Fibroblast of lung (primary cell): ENCODE measurements around the gene STX3. TPM values are rescaled to one million over a fixed set of nuclear protein-coding genes. Genes with fewer than 3 reads are reported as not detected.

Source experiments
- DNase-seq, 2 donors: peaks; one replicate each; pipeline versions ENCODE4 v3.0.0 to v3.0.0-alpha.2; 2010; ENCODE audit warnings: low read depth in 2 of 2
- H2AFZ ChIP-seq: 2 replicates; pipeline ENCODE4 v1.5.1; 2012; ENCODE audit warnings: low read length, control low read depth, inconsistent platforms
- H3K27ac ChIP-seq: 2 replicates; pipeline ENCODE4 v1.5.1; 2011; ENCODE audit warnings: low read length, control low read depth; ENCODE audit not compliant: insufficient read depth
- H3K27me3 ChIP-seq: 2 replicates; pipeline ENCODE4 v1.5.1; 2011; ENCODE audit warnings: mild to moderate bottlenecking, low read length; ENCODE audit not compliant: control insufficient read depth, insufficient read depth
- H3K36me3 ChIP-seq: 2 replicates; pipeline ENCODE4 v1.5.1; 2011; ENCODE audit warnings: low read length; ENCODE audit not compliant: control insufficient read depth, insufficient read depth
- H3K4me1 ChIP-seq: 2 replicates; pipeline ENCODE4 v1.5.1; 2011; ENCODE audit warnings: low read length; ENCODE audit not compliant: control insufficient read depth, insufficient read depth; ENCODE audit errors: extremely low read depth
- H3K4me2 ChIP-seq: 2 replicates; pipeline ENCODE4 v1.5.1; 2011; ENCODE audit warnings: low read length, control low read depth; ENCODE audit not compliant: insufficient read depth; ENCODE audit errors: extremely low read depth
- H3K4me3 ChIP-seq, 4 experiments: fragments of 200-600 bp in 1 of 4; sonication (generic) in 1 of 4; replicated peaks in 1 of 4; 2 replicates each; pipeline ENCODE4 v1.5.1; 2011 to 2016; ENCODE audit warnings: low read length in 4 of 4, low read depth in 3 of 4, mild to moderate bottlenecking in 3 of 4, control low read depth in 2 of 4, inconsistent platforms in 1 of 4, mixed read lengths in 1 of 4; ENCODE audit not compliant: insufficient read depth in 1 of 4; ENCODE audit errors: control extremely low read depth in 1 of 4
- H3K79me2 ChIP-seq: 2 replicates; pipeline ENCODE4 v1.5.1; 2012; ENCODE audit warnings: mild to moderate bottlenecking, low read length, inconsistent platforms; ENCODE audit not compliant: control insufficient read depth, insufficient read depth
- H3K9ac ChIP-seq: 2 replicates; pipeline ENCODE4 v1.5.1; 2011; ENCODE audit warnings: mild to moderate bottlenecking, low read length, control low read depth; ENCODE audit not compliant: insufficient read depth
- H3K9me3 ChIP-seq: 2 replicates; pipeline ENCODE4 v1.5.1; 2012; ENCODE audit warnings: low read depth, low read length; ENCODE audit not compliant: control insufficient read depth, insufficient read depth
- H4K20me1 ChIP-seq: 2 replicates; pipeline ENCODE4 v1.5.1; 2011; ENCODE audit warnings: low read length; ENCODE audit not compliant: control insufficient read depth, insufficient read depth; ENCODE audit errors: extremely low read depth
- CTCF ChIP-seq, 2 donors: IDR thresholded peaks in 1 of 2; conservative IDR thresholded peaks in 1 of 2; 1 replicate in 1 of 2; 2 replicates in 1 of 2; pipeline ENCODE4 v1.5.1; 2011 to 2012; ENCODE audit warnings: low read length in 2 of 2, control low read depth in 1 of 2, inconsistent platforms in 1 of 2, low read depth in 1 of 2, mild to moderate bottlenecking in 1 of 2
- EZH2 ChIP-seq: IDR thresholded peaks from 2 replicates; pipeline ENCODE4 v1.5.1; 2012; ENCODE audit warnings: low read length, control low read depth, mild to moderate bottlenecking; ENCODE audit errors: missing control alignments
- polyA plus RNA-seq, 2 donors: library from polyadenylated mRNA; depleted of rRNA in 1 of 2; stranded (reverse) in 1 of 2; unstranded in 1 of 2; fragments of >200 nt; gene quantifications; 2 replicates each; pipeline ENCODE4 v1.2.1, GENCODE V29; 2011 to 2012; ENCODE audit warnings: missing spikeins in 1 of 2
- total RNA-seq: library from RNA; depleted of rRNA; stranded (reverse); fragments of >200 nt; gene quantifications from 2 replicates; pipeline ENCODE4 v1.2.1, GENCODE V29; 2014

STX3 gene
- total and polyA plus RNA-seq, 2 donors (not counting 1 experiment from before 2014, with no cell fraction given): 19.0 to 21.9 TPM

GRCh38 chr11:59776210-59777066, 21.3 kb downstream of the STX3 start:
- Histone ChIP-seq H3K27me3 (no peaks in the 10 kb centered on the region), H3K27ac (no peak overlapping the region), H3K9me3 (no peaks in the 10 kb centered on the region), H3K36me3 (no peaks in the 10 kb centered on the region), H4K20me1 (no peaks in the 10 kb centered on the region), H3K4me3 (no peak overlapping the region), H3K4me1 (peaks cover 2% of the 10 kb centered on the region), H3K4me2 (no peak overlapping the region), H3K9ac (no peak overlapping the region), H2AFZ (no peak overlapping the region), H3K79me2 (no peaks in the 10 kb centered on the region)
- TF ChIP-seq EZH2 (no peak), CTCF (conservative IDR thresholded peaks at IDR 0.05 in 1 of 2, IDR thresholded peaks at IDR 0.05 in 1 of 2; ENCODE audit: low read depth in 1 of 2, low read length in 2 of 2) (no peak)
- DNase-seq: peak; percentile 21 to 84

- H2AFZ ChIP-seq: no peak overlapping the region
- H3K4me3 ChIP-seq: no peak overlapping the region
- no peaks in the 10 kb centered on the region for H3K36me3 ChIP-seq
- no peaks in the 10 kb centered on the region for H3K27me3 ChIP-seq
- no peaks in the 10 kb centered on the region for H3K79me2 ChIP-seq
- H4K20me1 ChIP-seq: no peaks in the 10 kb centered on the region
- H3K27ac ChIP-seq: no peak overlapping the region
- no peaks in the 10 kb centered on the region for H3K9me3 ChIP-seq
- H3K4me2 ChIP-seq: no peak overlapping the region
- DNase-seq: no peak
- peaks cover 2% of the 10 kb centered on the region for H3K4me1 ChIP-seq
- TF ChIP-seq EZH2 (no peak), CTCF (conservative IDR thresholded peaks at IDR 0.05 in 1 of 2, IDR thresholded peaks at IDR 0.05 in 1 of 2; ENCODE audit: low read depth in 1 of 2, low read length in 2 of 2) (no peak)
- no peak overlapping the region for H3K9ac ChIP-seq
Measured at GRCh38 chr11:59777104-59777503, 21.9 kb downstream of the STX3 start.

DNA sequence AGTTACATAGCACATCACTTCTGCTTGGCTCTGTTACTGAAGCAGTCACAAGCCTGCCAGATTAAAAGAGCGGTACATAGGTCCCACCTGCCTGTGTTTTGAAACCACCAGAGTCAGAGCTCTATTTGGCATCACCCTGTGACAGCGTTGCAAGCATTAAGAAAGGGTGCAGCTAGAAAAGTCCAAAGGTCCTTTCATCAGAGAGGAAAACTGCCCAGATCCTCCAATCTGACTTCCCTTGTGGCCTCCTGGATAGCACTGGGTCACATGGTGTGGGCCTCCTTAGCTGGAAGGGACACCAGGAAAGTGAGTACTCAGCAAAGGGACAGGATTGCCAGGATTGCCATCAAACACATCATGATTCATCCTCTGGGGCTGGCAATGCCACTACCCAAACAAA, 22.9 kb downstream of the STX3 start:
- no peak for DNase-seq
- H4K20me1 ChIP-seq: no peaks in the 10 kb centered on the region
- TF ChIP-seq EZH2 (no peak), CTCF (conservative IDR thresholded peaks at IDR 0.05 in 1 of 2, IDR thresholded peaks at IDR 0.05 in 1 of 2; ENCODE audit: low read depth in 1 of 2, low read length in 2 of 2) (no peak)
- no peaks in the 10 kb centered on the region for H3K27me3 ChIP-seq
- no peaks in the 10 kb centered on the region for H3K79me2 ChIP-seq
- no peak overlapping the region for H3K4me3 ChIP-seq
- H3K4me2 ChIP-seq: no peak overlapping the region
- H3K9ac ChIP-seq: no peak overlapping the region
- no peaks in the 10 kb centered on the region for H3K9me3 ChIP-seq
- no peaks in the 10 kb centered on the region for H3K36me3 ChIP-seq
- no peak overlapping the region for H3K27ac ChIP-seq
- H3K4me1 ChIP-seq: peaks cover 2% of the 10 kb centered on the region
- no peak overlapping the region for H2AFZ ChIP-seq
